ENCODE results near the gene ST7. TPM values are rescaled to one million over a fixed set of nuclear protein-coding genes. Genes with fewer than 3 reads are reported as not detected.

The ST7 gene
- polyA plus RNA-seq, 1 donor (not counting 4 experiments of a cell fraction or from before 2014, with no cell fraction given) = 16.9 TPM

DNA sequence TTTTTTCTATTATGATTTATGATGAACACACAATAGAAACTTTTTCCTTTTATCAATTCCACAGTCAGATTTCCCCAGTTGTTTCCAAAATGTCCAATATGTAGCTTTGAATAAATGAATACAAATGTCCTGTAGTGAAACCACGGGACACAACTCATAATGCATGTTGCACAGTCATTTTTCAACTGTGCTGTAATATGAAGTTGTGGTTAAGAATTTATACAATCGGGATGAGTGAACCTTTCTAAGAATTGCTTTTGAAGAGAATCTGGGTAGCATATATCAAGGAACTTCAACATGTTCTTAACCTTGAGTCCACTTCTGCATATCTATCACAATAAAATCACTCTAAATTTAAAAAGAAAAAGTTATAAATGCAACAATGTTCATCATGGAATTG, 14.6 kb upstream of the ST7 start:
- dilution Hi-C loops (cut with MboI; ENCODE audit: extremely low pct_ligation_motif_present, low sequenced_read_pairs) = no loop called here
- Histone ChIP-seq H3K9me1 (ENCODE audit: control insufficient read depth, extremely low read depth, insufficient read depth, low read length) (no peaks in the 10 kb centered on the region), H4K20me1 (ENCODE audit: control insufficient read depth, extremely low read depth, insufficient read depth, low read length) (no peaks in the 10 kb centered on the region), H3K4me1 (ENCODE audit: control insufficient read depth, extremely low read depth, insufficient read depth, low read length) (no peaks in the 10 kb centered on the region), H2AFZ (ENCODE audit: control insufficient read depth, low read length) (no peak overlapping the region), H3K9me3 (ENCODE audit: control insufficient read depth, low read depth, low read length) (no peaks in the 10 kb centered on the region), H3K27me3 (ENCODE audit: control insufficient read depth, extremely low read depth, insufficient read depth, low read length) (no peaks in the 10 kb centered on the region), H3K79me2 (ENCODE audit: control insufficient read depth, insufficient read depth, low read length) (no peaks in the 10 kb centered on the region), H3K27ac (ENCODE audit: control insufficient read depth, insufficient read depth, low read length) (no peak overlapping the region), H3K4me2 (ENCODE audit: control insufficient read depth, extremely low read depth, insufficient read depth, low read depth, low read length) (no peak overlapping the region), H3K4me3 (ENCODE audit: control insufficient read depth in 2 of 3, extremely low read depth in 1 of 3, insufficient read depth in 2 of 3, low read depth in 1 of 3, low read length in 3 of 3) (no peak overlapping the region), H3K36me3 (ENCODE audit: control insufficient read depth in 2 of 2, extremely low read depth in 1 of 2, insufficient read depth in 2 of 2, low read length in 2 of 2) (no peaks in the 10 kb centered on the region), H3K9ac (ENCODE audit: control insufficient read depth, extremely low read depth, insufficient read depth, low read length) (no peak overlapping the region)
- DNase-seq (ENCODE audit: low read depth, low spot score) (no peak), FAIRE-seq (no peak)
- TF ChIP-seq CTCF (optimal IDR thresholded peaks at IDR 0.05 in 1 of 3, IDR thresholded peaks at IDR 0.05 in 1 of 3, conservative IDR thresholded peaks at IDR 0.05 in 1 of 3; ENCODE audit: extremely low read depth in 1 of 3, insufficient read depth in 2 of 3, low read length in 3 of 3) (no peak), EZH2 (IDR thresholded peaks at IDR 0.05; ENCODE audit: low read length) (no peak)

DNA sequence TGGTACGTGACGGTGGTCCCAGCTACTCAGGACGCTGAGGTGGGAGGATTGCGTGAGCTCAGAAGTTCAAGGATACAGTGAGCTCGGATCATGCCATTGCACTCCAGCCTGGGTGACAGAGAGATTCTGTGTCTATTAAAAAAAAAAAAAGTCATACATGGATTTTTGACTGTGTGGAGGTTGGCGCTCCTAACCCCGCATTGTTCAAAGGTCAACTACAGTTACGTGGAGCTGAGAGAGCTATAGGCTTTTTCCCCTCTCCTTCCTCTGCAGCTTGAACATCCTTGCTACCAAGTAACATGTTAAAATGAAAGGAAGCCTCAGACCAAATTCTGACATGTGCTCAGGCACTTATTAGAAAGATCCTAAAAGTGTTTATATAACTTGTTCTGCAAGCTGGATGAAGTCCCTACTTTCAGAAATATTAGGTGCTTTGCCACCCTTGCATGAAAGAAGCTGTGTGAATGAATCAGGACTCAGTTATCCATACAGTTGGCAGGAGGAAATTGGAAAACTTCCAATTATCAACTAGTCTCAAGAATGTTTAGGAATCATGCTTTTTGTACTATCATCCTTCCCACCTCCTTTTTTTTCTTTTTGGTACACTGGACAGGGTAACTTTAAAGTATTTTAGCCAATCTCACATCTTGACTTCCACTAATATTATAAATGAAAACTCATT, 12.5 kb upstream of the ST7 start:
- Histone ChIP-seq H4K20me1 (ENCODE audit: control insufficient read depth, extremely low read depth, insufficient read depth, low read length) (no peaks in the 10 kb centered on the region), H3K9me1 (ENCODE audit: control insufficient read depth, extremely low read depth, insufficient read depth, low read length) (no peaks in the 10 kb centered on the region), H3K27ac (ENCODE audit: control insufficient read depth, insufficient read depth, low read length) (no peak overlapping the region), H2AFZ (ENCODE audit: control insufficient read depth, low read length) (no peak overlapping the region), H3K79me2 (ENCODE audit: control insufficient read depth, insufficient read depth, low read length) (no peaks in the 10 kb centered on the region), H3K36me3 (ENCODE audit: control insufficient read depth in 2 of 2, extremely low read depth in 1 of 2, insufficient read depth in 2 of 2, low read length in 2 of 2) (no peaks in the 10 kb centered on the region), H3K4me2 (ENCODE audit: control insufficient read depth, extremely low read depth, insufficient read depth, low read depth, low read length) (no peak overlapping the region), H3K9ac (ENCODE audit: control insufficient read depth, extremely low read depth, insufficient read depth, low read length) (no peak overlapping the region), H3K4me1 (ENCODE audit: control insufficient read depth, extremely low read depth, insufficient read depth, low read length) (no peaks in the 10 kb centered on the region), H3K27me3 (ENCODE audit: control insufficient read depth, extremely low read depth, insufficient read depth, low read length) (no peaks in the 10 kb centered on the region), H3K9me3 (ENCODE audit: control insufficient read depth, low read depth, low read length) (no peaks in the 10 kb centered on the region), H3K4me3 (ENCODE audit: control insufficient read depth in 2 of 3, extremely low read depth in 1 of 3, insufficient read depth in 2 of 3, low read depth in 1 of 3, low read length in 3 of 3) (no peak overlapping the region)
- FAIRE-seq (no peak), DNase-seq (ENCODE audit: low read depth, low spot score) (no peak)
- TF ChIP-seq CTCF (optimal IDR thresholded peaks at IDR 0.05 in 1 of 3, IDR thresholded peaks at IDR 0.05 in 1 of 3, conservative IDR thresholded peaks at IDR 0.05 in 1 of 3; ENCODE audit: extremely low read depth in 1 of 3, insufficient read depth in 2 of 3, low read length in 3 of 3) (no peak), EZH2 (IDR thresholded peaks at IDR 0.05; ENCODE audit: low read length) (no peak)
- dilution Hi-C loops (cut with MboI; ENCODE audit: extremely low pct_ligation_motif_present, low sequenced_read_pairs) = no loop called here
